IPS-18c (cell line): ENCODE measurements around the gene MRGPRF.
"Not testable (repeated sequence)": the region's sequence is repeated elsewhere in the genome, so short reads cannot be mapped to it uniquely, and the experiment has no call there.

Experiments used
- H3K4me3 ChIP-seq: 2 replicates; pipeline ENCODE4 v1.7.0; 2013; ENCODE audit warnings: low read depth, mild to moderate bottlenecking, low read length, moderate library complexity; ENCODE audit not compliant: insufficient read depth
- H3K9me3 ChIP-seq: one replicate; pipeline ENCODE4 v1.6.1; 2013; ENCODE audit warnings: mild to moderate bottlenecking, low read length, moderate library complexity; ENCODE audit not compliant: control insufficient read depth, insufficient read depth

MRGPRF gene

GRCh38 chr11:68999748-69000355, 13.2 kb downstream of the MRGPRF start:
- H3K4me3 ChIP-seq, H3K9me3 ChIP-seq: not testable (repeated sequence)

GRCh38 chr11:68999093-68999747, 13.8 kb downstream of the MRGPRF start:
- no peak overlapping the region for H3K4me3 ChIP-seq
- H3K9me3 ChIP-seq = peaks cover 2% of the 10 kb centered on the region

- peaks cover 4% of the 10 kb centered on the region for H3K9me3 ChIP-seq
- H3K4me3 ChIP-seq = no peak overlapping the region
Observed at GRCh38 chr11:68998390-68998911, 14.6 kb downstream of the MRGPRF start.

GRCh38 chr11:68997995-68998348, 15.1 kb downstream of the MRGPRF start:
- peaks cover 4% of the 10 kb centered on the region for H3K9me3 ChIP-seq
- no peak overlapping the region for H3K4me3 ChIP-seq

- Histone ChIP-seq H3K4me3 (no peak overlapping the region), H3K9me3 (peaks cover 4% of the 10 kb centered on the region)
Observed at GRCh38 chr11:68997124-68997994, 15.7 kb downstream of the MRGPRF start.

- Histone ChIP-seq H3K9me3 (peaks cover 4% of the 10 kb centered on the region), H3K4me3 (no peak overlapping the region)
Observed at GRCh38 chr11:68996376-68997123, 16.5 kb downstream of the MRGPRF start.

GRCh38 chr11:68994894-68995285, 18.2 kb downstream of the MRGPRF start:
- Histone ChIP-seq H3K4me3 (no peak overlapping the region), H3K9me3 (peaks cover 4% of the 10 kb centered on the region)

- peaks cover 4% of the 10 kb centered on the region for H3K9me3 ChIP-seq
- no peak overlapping the region for H3K4me3 ChIP-seq
Observed at GRCh38 chr11:68994161-68994893, 18.7 kb downstream of the MRGPRF start.

GRCh38 chr11:68993546-68993945, 19.5 kb downstream of the MRGPRF start:
- H3K9me3 ChIP-seq = peaks cover 4% of the 10 kb centered on the region
- no peak overlapping the region for H3K4me3 ChIP-seq

GRCh38 chr11:68992743-68993255, 20.2 kb downstream of the MRGPRF start:
- Histone ChIP-seq H3K4me3 (no peak overlapping the region), H3K9me3 (peaks cover 4% of the 10 kb centered on the region)

GRCh38 chr11:68990995-68991780, 21.9 kb downstream of the MRGPRF start:
- Histone ChIP-seq H3K9me3 (peaks cover 4% of the 10 kb centered on the region), H3K4me3 (no peak overlapping the region)

GRCh38 chr11:68989936-68990606, 23.0 kb downstream of the MRGPRF start:
- Histone ChIP-seq H3K9me3 (peaks cover 4% of the 10 kb centered on the region), H3K4me3 (no peak overlapping the region)

GRCh38 chr11:68988491-68988890, 24.6 kb downstream of the MRGPRF start:
- Histone ChIP-seq H3K9me3 (no peaks in the 10 kb centered on the region), H3K4me3 (no peak overlapping the region)

- no peaks in the 10 kb centered on the region for H3K9me3 ChIP-seq
- H3K4me3 ChIP-seq = no peak overlapping the region
Observed at GRCh38 chr11:68987211-68987610, 25.8 kb downstream of the MRGPRF start.

- Histone ChIP-seq H3K9me3 (no peaks in the 10 kb centered on the region), H3K4me3 (no peak overlapping the region)
Observed at GRCh38 chr11:68983801-68984200, 29.2 kb downstream of the MRGPRF start.
